ENCODE results near the gene MIF. TPM values are rescaled to one million over a fixed set of nuclear protein-coding genes. Genes with fewer than 3 reads are reported as not detected.
A peak's percentile ranks its signal among the peaks of the same experiment; 100 is the strongest.

MIF gene
- total RNA-seq, 1 experiment from 2014 or later: 1,068 TPM

- H2BK15ac ChIP-seq (ENCODE audit: low read depth, low read length): no peak overlapping the region
- H2BK120ac ChIP-seq (ENCODE audit: low read depth, low read length, poor library complexity, severe bottlenecking): no peak overlapping the region
- Mint-ChIP-seq H3K27ac (0 out of 7 replicates have a peak overlapping the region, but pooled peaks of 1 of the 3 experiments have one; percentile 36), H3K27me3 (ENCODE audit: low read depth) (no peaks in the 10 kb centered on the region), H3K4me3 (no peak overlapping the region), H3K36me3 (ENCODE audit: insufficient read depth in 1 of 3, low read depth in 3 of 3) (peaks cover 57 to 84% (median 64%) of the 10 kb centered on the region in 3 experiments), H3K4me1 (peaks cover 0 to 3% of the 10 kb centered on the region in 2 experiments; a peak in 1 of 4 replicates), H3K9me3 (peaks cover 6% of the 10 kb centered on the region in 2 experiments; a peak in 4 of 5 replicates)
- H3T11ph ChIP-seq (ENCODE audit: low read length): no peak overlapping the region
- H2BK12ac ChIP-seq (ENCODE audit: insufficient read length, low read depth, low read length): no peak overlapping the region
- no peak overlapping the region for H2BK20ac ChIP-seq (ENCODE audit: low read depth, low read length, poor library complexity, severe bottlenecking)
- no peak overlapping the region for H2AFZ ChIP-seq (ENCODE audit: low read length)
- no peak overlapping the region for H3K23ac ChIP-seq (ENCODE audit: insufficient read length, low read depth, low read length)
- H2AK5ac ChIP-seq (ENCODE audit: insufficient read length, low read length): no peak overlapping the region
- H3K27me3 ChIP-seq (ENCODE audit: insufficient read depth, low read length): no peaks in the 10 kb centered on the region
- DNase-seq: no peak
- no peaks in the 10 kb centered on the region for H3K79me2 ChIP-seq (ENCODE audit: insufficient read depth, low read length)
- H4K20me1 ChIP-seq (ENCODE audit: control insufficient read depth, insufficient read depth, insufficient read length): no peaks in the 10 kb centered on the region
- no peak overlapping the region for H3K56ac ChIP-seq (ENCODE audit: insufficient read length, low read depth, low read length)
- no CpG with 5 or more reads among the region's 2 CpGs for WGBS (ENCODE audit: extremely low coverage, insufficient read length, low lambda C conversion rate)
- H4K8ac ChIP-seq (replicated peaks; ENCODE audit: insufficient read length, low read depth, low read length): no peak overlapping the region
- no peak overlapping the region for H4K5ac ChIP-seq (ENCODE audit: insufficient read length, low read depth, low read length)
- H2BK5ac ChIP-seq (ENCODE audit: insufficient read length, low read length): no peak overlapping the region
- H4K91ac ChIP-seq (ENCODE audit: insufficient read length, low read depth, low read length): no peak overlapping the region
- no peak for TF ChIP-seq CTCF (conservative IDR thresholded peaks at IDR 0.05)
- H3K79me1 ChIP-seq (ENCODE audit: insufficient read depth, low read depth, low read length, poor library complexity, severe bottlenecking): no peaks in the 10 kb centered on the region
- no peak overlapping the region for H3K9ac ChIP-seq (ENCODE audit: extremely low read depth, insufficient read length, low read length)
- H3K14ac ChIP-seq (ENCODE audit: insufficient read depth, low read length): no peak overlapping the region
- no peaks in the 10 kb centered on the region for H3K4me1 ChIP-seq (ENCODE audit: insufficient read depth, low read length)
- H3K4ac ChIP-seq (ENCODE audit: low read depth, low read length): no peak overlapping the region
- H3K18ac ChIP-seq (ENCODE audit: insufficient read length, low read depth, low read length): no peak overlapping the region
- no peaks in the 10 kb centered on the region for H3K9me3 ChIP-seq (ENCODE audit: control insufficient read depth, low read depth, low read length)
- H3K23me2 ChIP-seq (ENCODE audit: insufficient read length, low read depth, low read length, poor library complexity, severe bottlenecking): no peaks in the 10 kb centered on the region
- no peak overlapping the region for H3K4me2 ChIP-seq (ENCODE audit: insufficient read depth, insufficient read length, low read length)
- H3K27ac ChIP-seq (ENCODE audit: insufficient read length, low read depth, low read length): no peak overlapping the region
These were observed 28.7 kb downstream of the MIF start for GRCh38 chr22:23922921-23923320.
